ENCODE measurements around the gene UNC79.

GRCh38 chr14:93700928-93701327 lies 270.2 kb downstream of the UNC79 start:
- TF ChIP-seq CTCF (IDR thresholded peaks at IDR 0.05) (no peak), POLR2A (IDR thresholded peaks at IDR 0.05) (no peak)

All from heart left ventricle (tissue), 13 donors.